ENCODE data around the gene NPLOC4. TPM values are rescaled to one million over a fixed set of nuclear protein-coding genes. Genes with fewer than 3 reads are reported as not detected.

Gene NPLOC4
- total and polyA plus RNA-seq, 9 of the 15 experiments (the other 6 are each of a cell fraction or from before 2014, with no cell fraction given) = 1.5 to 116 (median 64.5) TPM

DNA sequence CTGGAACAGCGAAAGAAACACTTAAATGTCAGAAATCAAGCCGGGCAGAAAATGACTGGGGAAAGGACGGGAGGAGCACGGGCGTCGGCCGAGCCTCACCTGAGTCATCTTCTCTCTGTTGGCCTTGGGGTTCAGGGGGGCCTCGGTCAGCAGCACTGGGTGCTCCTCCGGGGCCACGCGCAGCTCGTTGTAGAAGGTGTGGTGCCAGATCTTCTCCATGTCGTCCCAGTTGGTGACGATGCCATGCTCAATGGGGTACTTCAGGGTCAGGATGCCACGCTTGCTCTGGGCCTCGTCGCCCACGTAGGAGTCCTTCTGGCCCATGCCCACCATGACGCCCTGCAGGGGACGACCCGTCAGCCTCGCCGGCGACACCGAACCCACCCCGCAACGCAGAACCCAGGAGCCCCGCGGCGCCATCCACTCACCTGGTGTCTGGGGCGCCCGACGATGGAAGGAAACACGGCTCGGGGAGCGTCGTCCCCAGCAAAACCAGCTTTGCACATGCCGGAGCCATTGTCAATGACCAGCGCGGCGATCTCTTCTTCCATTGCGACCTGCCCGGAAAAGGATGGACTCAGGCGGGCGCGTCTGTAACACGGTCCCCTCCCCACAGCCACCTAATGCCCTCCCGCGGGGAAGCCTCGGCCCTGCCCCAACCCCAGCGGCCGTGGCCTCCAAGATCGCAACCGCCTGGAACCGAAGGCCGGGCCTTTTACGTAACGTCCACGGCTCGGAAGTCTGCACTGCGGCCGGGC lies 124.9 kb downstream of the NPLOC4 start (continued):
- TF ChIP-seq, protein P1, sequence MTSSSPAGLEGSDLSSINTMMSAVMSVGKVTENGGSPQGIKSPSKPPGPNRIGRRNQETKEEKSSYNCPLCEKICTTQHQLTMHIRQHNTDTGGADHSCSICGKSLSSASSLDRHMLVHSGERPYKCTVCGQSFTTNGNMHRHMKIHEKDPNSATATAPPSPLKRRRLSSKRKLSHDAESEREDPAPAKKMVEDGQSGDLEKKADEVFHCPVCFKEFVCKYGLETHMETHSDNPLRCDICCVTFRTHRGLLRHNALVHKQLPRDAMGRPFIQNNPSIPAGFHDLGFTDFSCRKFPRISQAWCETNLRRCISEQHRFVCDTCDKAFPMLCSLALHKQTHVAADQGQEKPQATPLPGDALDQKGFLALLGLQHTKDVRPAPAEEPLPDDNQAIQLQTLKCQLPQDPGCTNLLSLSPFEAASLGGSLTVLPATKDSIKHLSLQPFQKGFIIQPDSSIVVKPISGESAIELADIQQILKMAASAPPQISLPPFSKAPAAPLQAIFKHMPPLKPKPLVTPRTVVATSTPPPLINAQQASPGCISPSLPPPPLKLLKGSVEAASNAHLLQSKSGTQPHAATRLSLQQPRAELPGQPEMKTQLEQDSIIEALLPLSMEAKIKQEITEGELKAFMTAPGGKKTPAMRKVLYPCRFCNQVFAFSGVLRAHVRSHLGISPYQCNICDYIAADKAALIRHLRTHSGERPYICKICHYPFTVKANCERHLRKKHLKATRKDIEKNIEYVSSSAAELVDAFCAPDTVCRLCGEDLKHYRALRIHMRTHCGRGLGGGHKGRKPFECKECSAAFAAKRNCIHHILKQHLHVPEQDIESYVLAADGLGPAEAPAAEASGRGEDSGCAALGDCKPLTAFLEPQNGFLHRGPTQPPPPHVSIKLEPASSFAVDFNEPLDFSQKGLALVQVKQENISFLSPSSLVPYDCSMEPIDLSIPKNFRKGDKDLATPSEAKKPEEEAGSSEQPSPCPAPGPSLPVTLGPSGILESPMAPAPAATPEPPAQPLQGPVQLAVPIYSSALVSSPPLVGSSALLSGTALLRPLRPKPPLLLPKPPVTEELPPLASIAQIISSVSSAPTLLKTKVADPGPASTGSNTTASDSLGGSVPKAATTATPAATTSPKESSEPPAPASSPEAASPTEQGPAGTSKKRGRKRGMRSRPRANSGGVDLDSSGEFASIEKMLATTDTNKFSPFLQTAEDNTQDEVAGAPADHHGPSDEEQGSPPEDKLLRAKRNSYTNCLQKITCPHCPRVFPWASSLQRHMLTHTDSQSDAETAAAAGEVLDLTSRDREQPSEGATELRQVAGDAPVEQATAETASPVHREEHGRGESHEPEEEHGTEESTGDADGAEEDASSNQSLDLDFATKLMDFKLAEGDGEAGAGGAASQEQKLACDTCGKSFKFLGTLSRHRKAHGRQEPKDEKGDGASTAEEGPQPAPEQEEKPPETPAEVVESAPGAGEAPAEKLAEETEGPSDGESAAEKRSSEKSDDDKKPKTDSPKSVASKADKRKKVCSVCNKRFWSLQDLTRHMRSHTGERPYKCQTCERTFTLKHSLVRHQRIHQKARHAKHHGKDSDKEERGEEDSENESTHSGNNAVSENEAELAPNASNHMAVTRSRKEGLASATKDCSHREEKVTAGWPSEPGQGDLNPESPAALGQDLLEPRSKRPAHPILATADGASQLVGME (CRISPR knock-in tag; IDR thresholded peaks at IDR 0.05) = no peak
- TF ChIP-seq, protein P2, sequence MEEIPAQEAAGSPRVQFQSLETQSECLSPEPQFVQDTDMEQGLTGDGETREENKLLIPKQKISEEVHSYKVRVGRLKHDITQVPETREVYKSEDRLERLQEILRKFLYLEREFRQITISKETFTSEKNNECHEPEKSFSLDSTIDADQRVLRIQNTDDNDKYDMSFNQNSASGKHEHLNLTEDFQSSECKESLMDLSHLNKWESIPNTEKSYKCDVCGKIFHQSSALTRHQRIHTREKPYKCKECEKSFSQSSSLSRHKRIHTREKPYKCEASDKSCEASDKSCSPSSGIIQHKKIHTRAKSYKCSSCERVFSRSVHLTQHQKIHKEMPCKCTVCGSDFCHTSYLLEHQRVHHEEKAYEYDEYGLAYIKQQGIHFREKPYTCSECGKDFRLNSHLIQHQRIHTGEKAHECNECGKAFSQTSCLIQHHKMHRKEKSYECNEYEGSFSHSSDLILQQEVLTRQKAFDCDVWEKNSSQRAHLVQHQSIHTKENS (CRISPR knock-in tag; IDR thresholded peaks at IDR 0.05) = no peak
- TF ChIP-seq, protein P3, sequence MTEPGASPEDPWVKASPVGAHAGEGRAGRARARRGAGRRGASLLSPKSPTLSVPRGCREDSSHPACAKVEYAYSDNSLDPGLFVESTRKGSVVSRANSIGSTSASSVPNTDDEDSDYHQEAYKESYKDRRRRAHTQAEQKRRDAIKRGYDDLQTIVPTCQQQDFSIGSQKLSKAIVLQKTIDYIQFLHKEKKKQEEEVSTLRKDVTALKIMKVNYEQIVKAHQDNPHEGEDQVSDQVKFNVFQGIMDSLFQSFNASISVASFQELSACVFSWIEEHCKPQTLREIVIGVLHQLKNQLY (CRISPR knock-in tag; conservative IDR thresholded peaks at IDR 0.05) = no peak
- TF ChIP-seq ZNF311 (CRISPR knock-in tag; IDR thresholded peaks at IDR 0.05) = no peak
- no peak for TF ChIP-seq MTF1 (CRISPR knock-in tag; IDR thresholded peaks at IDR 0.05; ENCODE audit: borderline replicate concordance)
- TF ChIP-seq TEAD1 (CRISPR knock-in tag; IDR thresholded peaks at IDR 0.05) = no peak; a peak in 1 of 4 replicates
- TF ChIP-seq, protein P4, sequence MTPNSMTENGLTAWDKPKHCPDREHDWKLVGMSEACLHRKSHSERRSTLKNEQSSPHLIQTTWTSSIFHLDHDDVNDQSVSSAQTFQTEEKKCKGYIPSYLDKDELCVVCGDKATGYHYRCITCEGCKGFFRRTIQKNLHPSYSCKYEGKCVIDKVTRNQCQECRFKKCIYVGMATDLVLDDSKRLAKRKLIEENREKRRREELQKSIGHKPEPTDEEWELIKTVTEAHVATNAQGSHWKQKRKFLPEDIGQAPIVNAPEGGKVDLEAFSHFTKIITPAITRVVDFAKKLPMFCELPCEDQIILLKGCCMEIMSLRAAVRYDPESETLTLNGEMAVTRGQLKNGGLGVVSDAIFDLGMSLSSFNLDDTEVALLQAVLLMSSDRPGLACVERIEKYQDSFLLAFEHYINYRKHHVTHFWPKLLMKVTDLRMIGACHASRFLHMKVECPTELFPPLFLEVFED (CRISPR knock-in tag; conservative IDR thresholded peaks at IDR 0.05) = peak; percentile 91
- no peak for TF ChIP-seq NR1H2 (CRISPR knock-in tag; IDR thresholded peaks at IDR 0.05)
- TF ChIP-seq, protein P5, sequence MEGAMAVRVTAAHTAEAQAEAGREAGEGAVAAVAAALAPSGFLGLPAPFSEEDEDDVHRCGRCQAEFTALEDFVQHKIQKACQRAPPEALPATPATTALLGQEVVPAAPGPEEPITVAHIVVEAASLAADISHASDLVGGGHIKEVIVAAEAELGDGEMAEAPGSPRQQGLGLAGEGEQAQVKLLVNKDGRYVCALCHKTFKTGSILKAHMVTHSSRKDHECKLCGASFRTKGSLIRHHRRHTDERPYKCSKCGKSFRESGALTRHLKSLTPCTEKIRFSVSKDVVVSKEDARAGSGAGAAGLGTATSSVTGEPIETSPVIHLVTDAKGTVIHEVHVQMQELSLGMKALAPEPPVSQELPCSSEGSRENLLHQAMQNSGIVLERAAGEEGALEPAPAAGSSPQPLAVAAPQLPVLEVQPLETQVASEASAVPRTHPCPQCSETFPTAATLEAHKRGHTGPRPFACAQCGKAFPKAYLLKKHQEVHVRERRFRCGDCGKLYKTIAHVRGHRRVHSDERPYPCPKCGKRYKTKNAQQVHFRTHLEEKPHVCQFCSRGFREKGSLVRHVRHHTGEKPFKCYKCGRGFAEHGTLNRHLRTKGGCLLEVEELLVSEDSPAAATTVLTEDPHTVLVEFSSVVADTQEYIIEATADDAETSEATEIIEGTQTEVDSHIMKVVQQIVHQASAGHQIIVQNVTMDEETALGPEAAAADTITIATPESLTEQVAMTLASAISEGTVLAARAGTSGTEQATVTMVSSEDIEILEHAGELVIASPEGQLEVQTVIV (CRISPR knock-in tag; IDR thresholded peaks at IDR 0.05; ENCODE audit: borderline replicate concordance) = no peak
- TF ChIP-seq, protein P6, sequence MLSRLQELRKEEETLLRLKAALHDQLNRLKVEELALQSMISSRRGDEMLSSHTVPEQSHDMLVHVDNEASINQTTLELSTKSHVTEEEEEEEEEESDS (CRISPR knock-in tag; IDR thresholded peaks at IDR 0.05) = no peak
- TF ChIP-seq L3MBTL2 (IDR thresholded peaks at IDR 0.05) = no peak
- TF ChIP-seq ZSCAN32 (CRISPR knock-in tag; IDR thresholded peaks at IDR 0.05) = no peak
- TF ChIP-seq SMC3 (conservative IDR thresholded peaks at IDR 0.05; ENCODE audit: insufficient read depth, low read depth, low read length) = no peak
- no peak for TF ChIP-seq ELF2 (CRISPR knock-in tag; IDR thresholded peaks at IDR 0.05)
- no peak; a peak in 1 of 4 replicates for TF ChIP-seq SRF (CRISPR knock-in tag; IDR thresholded peaks at IDR 0.05)

Measured in K562 (cell line).